A204.1 (cell line): ENCODE data around the gene VWA3B.
"Not testable (repeated sequence)": the region's sequence is repeated elsewhere in the genome, so short reads cannot be mapped to it uniquely, and the experiment has no call there.

Experiments used
- FAIRE-seq: peaks from 2 replicates; lab custom pipeline; 2012; peaks lifted over from hg19 to GRCh38; lab: Jason Lieb, UNC

Gene VWA3B

DNA sequence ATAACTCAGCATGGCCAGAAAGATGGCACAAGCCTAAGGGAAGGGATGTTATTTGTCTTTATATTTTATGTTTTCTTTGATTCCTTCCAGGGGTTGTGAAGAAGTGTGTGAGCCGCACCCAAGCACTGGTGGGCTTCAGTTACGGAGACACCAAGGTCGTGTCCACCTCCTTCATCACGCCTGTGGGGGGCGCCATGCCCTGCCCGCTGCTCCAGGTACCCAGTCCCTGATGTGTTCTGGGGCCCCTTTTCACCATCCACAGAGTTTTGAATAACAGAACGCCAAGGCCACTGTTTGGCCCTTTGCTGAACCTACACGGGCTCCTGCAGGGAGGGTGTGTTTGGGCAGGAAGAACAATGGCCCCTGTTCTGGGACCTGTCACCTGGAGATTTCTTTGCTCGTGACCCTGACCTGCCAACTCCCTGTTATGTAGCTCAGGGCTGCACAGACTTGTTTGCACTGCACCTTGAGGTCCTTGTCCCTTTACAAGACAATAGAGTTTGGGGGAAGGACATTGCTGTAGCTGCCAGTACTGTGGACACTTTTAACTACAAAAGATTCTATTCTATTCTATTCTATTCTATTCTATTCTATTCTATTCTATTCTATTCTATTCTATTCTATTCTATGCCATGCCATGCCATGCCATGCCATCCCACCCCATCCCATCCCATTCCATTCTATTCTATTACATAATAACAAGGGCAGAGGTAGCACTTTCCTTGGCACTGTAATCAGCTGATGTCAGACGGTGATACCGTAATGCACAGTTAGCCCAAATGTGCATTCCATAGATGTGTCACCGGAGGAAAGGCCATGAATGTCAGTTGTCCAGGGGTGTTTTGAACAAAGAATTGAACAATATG, 211.1 kb downstream of the VWA3B start:
- FAIRE-seq = no peak

DNA sequence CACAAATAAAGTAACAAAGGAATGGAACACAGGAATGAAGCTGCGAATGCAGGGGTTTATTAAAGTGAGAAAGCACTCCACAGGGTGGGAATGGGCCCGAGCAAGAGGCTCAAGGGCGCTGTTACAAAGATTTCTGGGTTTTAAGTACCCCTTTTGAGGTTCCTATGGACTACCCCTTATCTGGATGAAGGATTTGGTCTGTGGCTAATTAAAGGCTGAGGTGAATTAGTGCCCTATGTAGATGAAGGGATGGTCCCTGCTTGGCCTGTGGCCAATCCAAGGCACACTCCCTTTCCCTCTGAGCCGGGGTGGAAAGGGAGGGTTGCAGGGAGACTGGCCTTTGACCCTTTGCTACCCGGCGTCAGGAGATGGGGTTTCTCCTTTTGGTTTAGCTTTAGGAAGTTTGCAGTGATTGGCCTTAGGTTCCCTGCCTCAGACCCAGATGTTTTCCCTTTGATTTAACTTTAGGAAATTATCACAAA, 211.8 kb downstream of the VWA3B start:
- FAIRE-seq = no peak

DNA sequence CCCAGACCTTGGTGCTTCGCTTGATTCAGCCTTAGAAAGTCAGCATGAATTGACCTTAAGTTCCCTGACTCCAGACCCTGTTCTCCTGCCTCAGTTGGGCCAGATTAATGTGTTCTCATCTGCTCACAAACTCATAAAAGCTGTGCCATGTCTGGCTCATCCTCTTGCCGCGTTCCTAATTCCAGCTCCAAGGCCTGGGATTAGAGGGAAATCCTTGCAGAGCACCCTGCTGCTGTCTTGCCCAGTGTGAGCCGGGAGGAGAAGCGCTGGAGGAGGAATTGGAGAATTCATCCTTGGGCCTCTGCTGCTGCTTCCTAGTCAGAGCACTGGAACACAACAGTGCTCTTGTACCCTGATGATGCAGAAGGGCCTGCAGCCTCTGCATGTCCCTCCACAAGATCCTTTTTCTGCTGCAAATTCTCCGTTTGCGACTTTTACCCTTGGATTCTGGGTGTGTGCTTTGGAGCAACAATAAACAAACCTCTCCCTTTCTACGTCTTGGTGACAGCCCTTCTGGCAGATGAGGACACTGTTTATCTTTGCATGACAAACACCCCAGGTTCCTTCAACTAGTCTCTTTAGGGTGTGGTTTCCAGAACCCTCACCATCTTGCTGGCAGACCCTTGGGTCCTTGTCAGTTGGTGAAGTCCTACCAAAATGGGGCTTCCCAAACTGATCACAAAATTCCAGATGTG, 212.4 kb downstream of the VWA3B start:
- FAIRE-seq = no peak

DNA sequence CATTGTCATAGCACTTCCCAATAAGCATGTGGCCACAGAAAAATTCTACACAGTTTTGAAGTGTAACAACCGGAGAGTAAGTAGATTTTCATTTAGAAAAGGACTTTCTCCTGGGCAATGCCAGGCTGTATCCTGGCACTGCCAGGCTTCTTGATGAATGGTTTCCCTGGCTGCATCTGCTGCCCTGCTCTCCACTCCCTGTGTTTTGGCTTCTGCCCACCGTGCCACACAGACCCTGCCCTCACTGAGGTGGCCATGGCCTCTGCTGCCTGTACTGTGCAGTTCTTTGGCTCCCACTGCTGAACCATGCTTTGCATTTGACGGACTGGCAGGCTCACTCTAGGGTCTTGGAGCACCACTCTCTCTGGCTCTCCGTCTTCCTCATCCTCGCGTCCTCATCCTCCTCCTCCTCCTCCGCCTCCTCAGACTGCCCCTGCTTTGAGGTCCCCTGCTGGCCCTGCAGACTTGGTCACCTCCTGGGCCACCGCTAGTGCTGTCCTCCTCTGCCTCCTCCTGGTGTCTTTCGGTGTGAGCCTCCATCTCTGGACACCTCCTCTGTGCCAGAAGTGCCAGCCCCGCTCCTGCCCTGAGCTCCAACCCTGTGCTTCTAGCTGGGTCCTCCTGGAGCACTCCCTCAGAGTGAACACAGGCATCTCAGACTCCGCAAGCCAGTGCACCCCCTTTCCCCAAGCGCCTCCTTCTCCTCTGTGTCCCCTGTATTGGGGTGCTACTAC, 213.3 kb downstream of the VWA3B start:
- FAIRE-seq = no peak

DNA sequence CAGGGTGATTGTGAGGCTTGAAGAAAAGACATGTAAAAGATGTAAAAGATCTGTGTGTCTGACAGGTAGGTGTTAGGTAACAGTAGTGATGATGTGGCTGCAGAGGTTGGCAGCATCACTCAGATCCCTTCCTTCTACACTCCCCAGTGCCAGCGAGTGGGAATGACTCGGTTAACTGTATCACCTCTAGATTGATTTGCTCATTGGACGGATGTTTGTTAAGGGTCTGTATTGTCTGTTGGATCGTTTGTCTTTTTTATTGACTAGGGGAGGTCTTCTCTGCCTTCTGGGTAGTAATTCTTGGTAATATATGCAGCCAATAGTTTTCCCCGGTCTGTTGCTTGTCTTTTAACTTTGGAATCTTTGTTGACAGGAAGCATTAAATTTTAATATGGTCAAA, 214.5 kb downstream of the VWA3B start:
- FAIRE-seq = no peak

DNA sequence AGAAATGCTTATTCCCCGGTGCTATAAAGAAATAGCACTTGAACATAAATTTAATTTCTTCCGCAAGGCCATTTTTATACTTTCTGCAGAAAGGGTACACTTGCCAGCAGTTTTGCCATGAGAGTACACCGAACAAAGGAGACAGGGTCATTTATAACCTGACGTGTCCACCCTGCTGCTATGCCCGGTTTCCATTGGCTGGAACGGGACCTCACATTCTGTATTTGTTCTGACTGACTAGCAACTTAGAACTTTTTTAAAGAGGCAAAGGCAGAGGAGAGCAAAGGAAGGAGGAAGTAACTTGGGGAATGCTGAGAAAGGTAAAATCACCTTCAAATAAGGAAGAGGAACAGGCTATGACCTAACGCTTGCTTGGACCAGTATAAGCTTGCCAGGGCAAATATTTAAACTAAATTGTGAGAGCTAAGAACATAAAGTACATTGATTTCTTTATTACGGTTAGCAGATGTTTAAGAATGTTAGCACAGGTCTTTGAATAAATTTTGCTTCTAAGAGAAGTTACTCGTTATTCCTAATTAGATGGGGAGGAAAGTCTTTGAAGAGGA, 220.2 kb downstream of the VWA3B start:
- not testable (repeated sequence) for FAIRE-seq

DNA sequence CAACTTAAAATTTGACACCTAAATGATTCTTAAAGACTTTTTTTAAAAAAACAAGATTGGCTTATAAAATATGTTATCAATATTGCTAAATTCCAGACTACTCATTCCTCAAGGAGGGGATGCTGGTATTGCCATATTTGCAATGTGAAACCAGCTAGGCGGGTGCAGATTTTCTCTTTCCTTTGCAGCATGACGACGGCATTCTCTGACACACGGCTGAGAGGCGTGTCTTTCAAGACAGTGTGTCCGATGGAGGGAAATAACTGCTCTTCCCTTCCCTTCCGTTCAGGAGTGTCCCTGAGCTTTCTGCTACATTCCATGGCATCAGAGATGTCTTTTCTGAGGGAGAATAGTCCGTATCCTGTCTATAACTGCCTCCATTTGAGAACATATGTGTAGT, 221.1 kb downstream of the VWA3B start:
- FAIRE-seq = no peak

DNA sequence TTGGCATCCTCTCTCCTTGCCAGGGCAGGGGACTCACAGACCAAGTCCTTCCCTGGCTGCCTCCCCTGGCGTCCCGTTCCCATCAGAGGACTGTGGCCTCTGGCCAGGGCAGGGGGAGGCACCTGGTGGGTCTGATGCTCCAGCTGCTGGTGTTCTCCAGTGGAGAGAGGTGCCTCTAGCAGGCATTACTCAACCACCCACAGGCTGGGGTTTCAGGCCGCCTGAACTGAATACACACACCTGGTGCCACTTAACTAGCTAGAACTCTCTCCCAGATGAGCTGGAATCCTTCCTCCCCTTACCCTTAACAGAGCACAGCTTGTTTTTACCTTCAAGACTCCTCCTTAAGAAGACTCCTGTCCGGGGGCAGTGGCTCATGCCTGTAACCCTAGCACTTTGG, 221.6 kb downstream of the VWA3B start:
- FAIRE-seq = no peak

DNA sequence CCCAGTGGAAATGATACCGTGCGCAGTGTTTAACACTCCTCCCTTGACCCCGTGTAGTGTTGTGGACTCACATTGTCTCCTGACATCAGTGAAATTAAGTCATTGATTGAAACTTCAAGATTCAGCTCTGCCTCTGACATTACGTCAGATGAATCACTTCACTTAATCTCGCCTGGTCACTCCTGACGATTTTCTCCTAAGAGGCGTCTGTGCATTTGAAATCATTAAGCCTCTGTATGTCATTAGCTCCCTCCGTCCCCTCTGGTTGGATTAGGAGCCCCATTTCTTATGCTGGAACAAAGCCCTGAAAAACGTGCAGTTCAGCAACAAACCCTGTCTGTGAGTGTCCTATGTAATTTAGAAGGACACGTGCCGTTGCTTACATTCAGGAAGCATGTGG, 222.6 kb downstream of the VWA3B start:
- no peak for FAIRE-seq

DNA sequence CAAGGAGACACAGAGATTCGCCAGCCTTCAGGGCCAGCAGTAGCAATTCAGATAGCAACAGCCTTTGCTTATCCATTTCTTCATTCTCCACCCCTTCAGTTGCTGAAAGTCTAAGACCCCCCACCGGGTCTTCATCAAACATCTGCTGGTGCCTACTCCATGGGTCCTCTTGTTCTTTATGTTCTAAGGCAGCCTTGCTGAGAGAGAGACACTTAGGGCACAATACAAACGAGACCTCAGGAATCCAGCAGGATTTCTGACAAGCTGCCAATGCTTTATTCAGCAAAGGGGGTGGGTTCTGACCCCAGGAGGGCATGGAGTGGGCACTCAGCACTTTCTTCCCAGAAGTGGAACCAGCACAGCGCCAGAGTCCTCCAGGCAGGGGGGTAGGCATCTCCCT, 223.0 kb downstream of the VWA3B start:
- no peak for FAIRE-seq

DNA sequence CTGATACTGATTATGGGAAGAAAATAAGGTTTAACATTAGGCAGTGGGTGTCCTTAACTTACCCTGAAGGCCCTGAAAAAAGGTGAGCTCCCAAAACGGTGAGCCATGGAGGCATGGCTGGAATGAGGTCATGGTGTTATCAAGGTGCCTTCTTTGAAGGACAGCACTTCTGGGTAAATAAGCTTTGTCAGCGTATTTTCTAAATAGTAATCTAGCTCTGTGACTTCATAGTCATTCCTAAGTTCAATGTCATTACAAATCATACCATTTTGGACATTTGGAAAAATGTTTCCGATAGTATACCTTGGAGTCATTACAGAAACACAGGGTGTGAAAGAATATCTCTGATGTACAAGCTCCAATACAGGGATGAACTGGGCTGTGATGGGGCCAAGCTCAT, 224.1 kb downstream of the VWA3B start:
- no peak for FAIRE-seq

DNA sequence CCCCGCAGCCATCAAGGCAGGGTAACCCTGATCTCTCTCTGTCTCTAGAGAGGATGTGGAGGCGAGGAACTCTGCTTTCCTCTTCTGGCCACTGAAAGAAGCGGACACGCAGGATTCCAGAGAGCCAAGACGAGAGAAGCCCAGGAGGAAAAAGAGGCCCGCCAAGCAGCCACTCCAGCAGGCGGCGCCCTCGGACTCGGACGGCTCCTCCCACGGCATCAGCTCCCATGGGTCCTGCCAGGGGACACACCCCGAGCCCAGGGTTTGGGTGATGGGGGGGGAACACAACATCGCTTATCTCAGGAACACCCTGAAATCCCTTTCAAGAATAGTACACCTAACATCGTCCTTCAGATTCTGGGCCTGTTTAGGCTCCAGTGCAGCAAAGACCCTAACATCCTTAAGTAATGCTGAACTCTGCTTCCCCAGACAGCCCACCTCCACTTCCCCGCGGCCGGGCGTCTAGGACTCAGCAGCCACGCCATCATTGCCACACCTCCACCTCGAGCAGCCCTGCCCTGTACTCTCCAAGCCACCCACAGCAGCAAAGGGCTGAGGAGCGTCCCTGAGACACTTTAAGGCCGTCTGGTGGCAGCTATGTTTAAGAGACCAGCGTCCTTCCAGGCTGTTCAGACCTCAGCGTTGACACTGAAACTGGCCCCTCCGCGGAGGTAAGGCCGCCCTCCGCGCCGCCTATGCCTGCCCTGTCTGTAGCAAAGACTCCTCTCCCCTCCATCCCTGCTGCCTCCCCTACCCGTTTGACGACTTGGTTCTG, 225.0 kb downstream of the VWA3B start:
- FAIRE-seq = no peak

DNA sequence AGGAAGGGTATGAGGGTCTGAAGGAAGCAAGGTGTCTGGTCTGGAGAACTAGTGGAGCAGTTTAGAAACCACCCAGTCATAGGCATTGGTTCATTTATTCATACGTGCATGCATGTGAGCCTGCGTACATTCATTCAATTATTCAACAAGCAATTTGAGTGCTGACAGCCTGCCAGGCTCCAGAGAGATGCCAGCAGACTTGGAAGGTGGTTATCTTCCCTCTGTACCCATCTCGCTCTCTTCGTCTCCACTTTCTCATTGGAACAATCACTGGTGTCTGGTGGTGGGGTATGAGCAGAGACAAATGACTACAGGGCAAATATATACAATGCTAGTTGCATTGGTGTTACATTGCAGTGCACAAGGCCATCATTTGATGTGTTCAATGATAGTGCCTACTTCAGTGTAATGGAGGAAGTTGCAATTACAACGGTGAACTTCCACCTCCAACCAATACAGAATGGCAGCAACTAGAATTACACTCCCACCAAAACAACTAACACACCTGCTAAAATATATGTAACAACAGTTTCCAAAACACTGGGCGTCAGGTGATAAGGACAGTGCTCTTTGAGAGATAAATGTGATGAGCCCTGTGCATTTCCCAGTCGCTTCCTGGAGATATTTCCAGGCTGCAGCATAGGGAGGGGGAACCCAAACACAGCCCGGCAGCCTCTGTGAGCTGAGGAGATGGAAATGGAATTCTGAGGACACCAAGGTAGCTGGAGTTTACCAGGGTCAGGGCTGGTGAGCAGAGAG, 226.7 kb downstream of the VWA3B start:
- no peak for FAIRE-seq

DNA sequence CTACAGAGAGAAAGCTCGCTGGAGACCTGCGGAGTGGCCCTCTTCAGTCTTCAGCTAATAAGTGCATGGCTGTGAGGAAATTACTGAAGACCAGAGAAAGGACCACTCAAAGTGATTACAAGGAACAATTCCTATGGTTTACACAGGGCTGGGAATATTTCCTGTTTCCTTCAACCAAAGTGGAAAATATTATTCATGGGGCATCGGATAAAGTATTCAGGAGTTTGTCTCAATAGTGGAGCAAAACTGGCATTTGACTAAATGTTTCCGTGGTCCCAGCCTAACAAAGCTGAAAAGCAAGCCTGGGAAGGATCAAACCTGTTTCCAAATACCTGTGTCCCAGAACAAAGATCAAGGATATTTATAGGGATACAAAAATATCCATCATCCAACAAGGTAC, 227.3 kb downstream of the VWA3B start:
- FAIRE-seq = no peak

DNA sequence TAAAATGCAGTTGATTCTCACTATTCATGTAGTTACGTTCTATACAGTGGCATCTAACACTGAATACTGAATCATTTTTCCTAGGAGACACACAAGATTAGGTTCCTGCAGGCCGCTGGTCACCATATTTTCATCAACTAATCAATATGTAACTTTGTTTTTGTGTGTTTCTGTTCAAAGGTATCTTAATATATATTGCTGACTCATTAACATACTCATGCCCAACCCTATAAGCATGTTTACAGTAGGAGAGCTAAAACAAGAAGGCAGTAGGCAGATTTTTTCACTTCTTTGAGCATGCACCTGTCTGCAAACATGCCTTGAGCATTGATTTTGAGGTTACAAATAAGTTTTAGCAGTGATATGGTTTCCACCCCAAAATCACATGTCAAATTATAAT, 229.0 kb downstream of the VWA3B start:
- FAIRE-seq = no peak

DNA sequence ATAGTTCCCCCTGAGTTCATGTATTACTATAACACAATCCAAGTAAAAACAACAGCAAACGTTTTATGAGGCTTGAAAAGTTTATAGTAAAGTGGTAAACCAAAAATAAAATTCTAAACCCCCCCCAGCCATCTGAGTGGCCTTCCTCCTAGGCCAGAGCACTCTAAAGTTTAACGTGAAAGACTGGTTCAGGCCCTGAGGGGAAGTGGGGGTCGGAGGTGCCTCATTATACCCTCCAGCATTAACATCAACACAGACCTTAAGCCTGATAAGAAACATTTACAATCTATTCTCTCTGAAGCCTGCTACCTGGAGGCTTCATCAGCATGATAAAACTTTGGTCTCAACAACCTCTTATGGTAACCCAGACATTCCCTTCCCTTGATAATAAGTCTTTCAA, 230.2 kb downstream of the VWA3B start:
- FAIRE-seq = no peak

DNA sequence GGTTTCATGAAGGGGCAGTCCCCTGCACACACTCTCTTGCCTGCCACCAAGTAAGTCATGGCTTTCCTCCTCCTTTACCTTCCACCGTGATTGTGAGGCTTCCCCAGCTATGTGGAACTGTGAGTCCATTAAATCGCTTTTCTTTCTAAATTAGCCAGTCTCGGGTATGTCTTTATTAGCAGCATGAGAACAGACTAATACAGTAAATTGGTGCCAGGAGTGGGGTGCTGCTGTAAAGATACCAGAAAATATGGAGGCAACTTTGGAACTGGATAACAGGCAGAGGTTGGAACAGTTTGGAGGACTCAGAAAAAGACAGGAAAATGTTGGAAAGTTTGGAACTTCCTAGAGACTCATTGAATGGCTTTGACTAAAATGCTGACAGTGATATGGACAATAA, 233.2 kb downstream of the VWA3B start:
- not testable (repeated sequence) for FAIRE-seq

DNA sequence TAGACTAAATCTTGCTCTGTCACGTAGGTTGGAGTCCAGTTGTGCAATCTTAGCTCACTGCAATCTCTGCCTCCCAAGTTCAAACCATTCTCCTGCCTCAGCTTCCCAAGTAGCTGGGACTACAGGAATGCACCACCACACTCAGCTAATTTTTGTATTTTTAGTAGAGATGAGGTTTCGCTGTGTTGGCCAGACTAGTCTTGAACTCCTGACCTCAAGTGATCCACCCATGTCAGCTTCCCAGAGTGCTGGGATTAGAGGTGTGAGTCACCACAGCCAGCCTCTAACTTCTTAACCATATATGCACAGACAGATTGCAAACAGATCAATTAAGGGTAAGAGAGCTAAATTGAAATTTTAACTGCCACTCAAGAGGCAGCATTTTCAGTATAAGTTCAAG, 237.2 kb downstream of the VWA3B start:
- FAIRE-seq = no peak

DNA sequence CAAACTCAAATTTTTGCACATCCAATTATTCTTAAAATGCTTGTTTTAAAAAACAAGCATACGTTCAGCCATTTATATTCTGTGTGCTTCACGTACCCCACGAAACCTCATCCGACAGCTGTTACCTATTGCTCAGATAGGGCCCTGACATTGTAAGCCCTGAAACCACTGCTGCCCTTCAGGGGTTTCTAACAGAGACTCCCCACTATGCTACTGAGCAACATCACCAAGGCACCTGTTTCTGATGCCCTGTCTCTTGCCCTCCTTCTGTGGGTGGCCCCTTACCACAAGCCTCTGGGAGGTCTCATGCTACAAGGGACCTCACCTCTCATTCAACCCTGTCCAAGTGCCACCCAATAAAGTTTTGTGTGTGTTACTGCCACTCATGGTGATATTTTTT, 240.8 kb downstream of the VWA3B start:
- no peak for FAIRE-seq

DNA sequence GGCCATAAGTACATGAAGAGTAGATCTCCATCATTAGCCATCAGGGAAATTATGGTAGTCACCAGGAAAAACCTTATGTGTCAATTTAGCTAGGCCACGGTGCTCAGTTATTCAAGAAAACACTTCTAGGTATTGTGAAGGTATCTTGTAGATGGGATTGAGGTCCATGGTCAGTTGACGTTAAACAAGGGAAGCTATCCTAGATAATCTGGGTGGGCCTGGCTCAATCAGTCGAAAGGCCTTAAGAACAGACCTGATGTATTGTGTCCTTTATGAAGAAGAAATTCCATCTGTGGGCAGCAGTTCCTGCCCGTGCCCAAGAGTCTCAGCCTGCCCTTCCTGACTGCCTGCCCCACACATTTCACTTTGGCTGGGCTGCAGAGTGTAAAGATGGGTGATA, 242.6 kb downstream of the VWA3B start:
- no peak for FAIRE-seq

DNA sequence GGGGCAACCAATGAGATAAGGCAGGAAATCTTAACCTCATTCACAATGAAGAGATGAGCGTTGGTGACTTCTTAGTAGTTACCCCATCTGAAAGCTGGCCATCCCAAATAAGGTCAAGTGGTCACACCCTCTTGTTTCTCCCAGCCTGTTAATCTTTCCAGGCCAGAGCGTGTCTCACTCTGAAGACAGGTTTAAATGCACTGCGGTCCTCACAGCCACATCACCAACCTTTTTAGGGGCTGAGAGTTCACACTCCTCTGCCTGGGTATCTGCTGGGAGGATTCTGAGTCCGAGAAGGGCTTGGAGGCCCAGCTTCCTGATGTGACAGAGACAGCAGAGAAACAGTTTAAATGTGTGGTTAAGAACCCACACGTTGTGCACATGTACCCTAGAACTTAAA, 246.0 kb downstream of the VWA3B start:
- no peak for FAIRE-seq
